ENCODE measurements around the gene CTNNAL1.
"Not testable (repeated sequence)": the region's sequence is repeated elsewhere in the genome, so short reads cannot be mapped to it uniquely, and the experiment has no call there.

Gene CTNNAL1

DNA sequence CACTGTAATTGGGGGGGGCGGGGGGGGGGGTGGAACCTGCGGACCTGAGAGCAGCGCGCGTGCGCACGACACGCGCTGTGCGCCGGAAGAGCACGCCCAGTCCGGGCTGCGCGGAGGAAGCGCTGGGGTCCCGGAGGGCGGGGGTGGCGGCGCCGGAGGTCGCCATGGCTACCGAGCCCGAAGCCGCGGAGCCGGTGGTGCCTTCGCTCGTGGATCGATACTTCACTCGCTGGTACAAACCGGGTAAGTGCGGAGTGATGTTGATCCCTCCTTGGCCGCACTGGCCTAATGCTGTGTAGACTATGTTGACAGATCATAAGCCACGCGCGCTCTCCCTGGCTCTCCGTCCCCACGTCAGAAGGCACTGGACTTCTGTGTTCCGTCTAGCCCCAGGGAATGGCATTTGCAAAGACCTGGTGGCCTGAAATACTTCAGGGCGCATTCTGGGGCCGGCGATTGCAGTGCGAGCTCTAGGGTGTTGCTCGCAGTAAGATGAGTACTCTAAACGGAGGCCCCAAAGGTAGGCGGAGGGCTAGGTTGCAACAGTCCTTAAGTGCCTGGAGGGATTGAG, 78.9 kb downstream of the CTNNAL1 start, which contains the start of gene ABITRAM:
ABITRAM (plus strand) TSS at position 78 of the 571 bp plus-strand sequence; CDS start at position 165, 87 bp downstream.
- peak; percentile 46 to 66 (median 54) for DNase-seq (ENCODE audit: low read depth in 4 of 4, low spot score in 1 of 4)

DNA sequence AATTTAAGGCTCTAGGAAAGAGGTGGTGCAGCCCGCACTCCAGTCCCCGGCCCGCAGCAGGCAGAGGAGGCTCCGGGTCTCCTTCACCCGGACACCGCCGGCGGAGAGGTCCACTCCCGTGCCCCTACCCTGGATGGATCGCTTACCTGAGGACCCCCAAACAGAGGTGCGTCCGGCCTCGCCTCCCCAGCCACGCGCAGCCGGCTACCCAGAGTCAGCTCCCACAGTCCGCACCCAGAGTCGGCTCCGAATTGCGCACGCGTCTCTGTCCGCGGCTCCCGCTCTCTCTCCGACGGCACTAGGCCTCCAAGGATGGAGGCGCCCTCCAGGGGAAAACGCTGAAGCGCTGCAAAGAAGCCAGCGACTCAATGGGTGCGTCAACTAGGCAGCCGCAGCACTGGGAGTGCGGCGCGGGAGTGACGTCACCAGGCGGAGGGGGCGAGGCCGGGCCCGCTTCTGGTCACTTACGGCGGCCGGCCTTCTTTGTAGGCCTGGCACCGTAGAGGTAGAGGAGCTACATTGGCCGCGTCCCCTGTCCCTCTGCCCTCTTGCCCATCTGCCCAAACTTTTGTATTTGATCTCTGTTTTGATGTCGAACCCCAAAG, 79.5 kb downstream of the CTNNAL1 start, which contains the start of gene ELP1:
ELP1 (minus strand) TSS at position 407 of the 605 bp plus-strand sequence. CDS start 2,978 bp downstream, outside the sequence.
- peak; percentile 82 to 87 (median 86) for DNase-seq (ENCODE audit: low read depth in 4 of 4, low spot score in 1 of 4)

DNA sequence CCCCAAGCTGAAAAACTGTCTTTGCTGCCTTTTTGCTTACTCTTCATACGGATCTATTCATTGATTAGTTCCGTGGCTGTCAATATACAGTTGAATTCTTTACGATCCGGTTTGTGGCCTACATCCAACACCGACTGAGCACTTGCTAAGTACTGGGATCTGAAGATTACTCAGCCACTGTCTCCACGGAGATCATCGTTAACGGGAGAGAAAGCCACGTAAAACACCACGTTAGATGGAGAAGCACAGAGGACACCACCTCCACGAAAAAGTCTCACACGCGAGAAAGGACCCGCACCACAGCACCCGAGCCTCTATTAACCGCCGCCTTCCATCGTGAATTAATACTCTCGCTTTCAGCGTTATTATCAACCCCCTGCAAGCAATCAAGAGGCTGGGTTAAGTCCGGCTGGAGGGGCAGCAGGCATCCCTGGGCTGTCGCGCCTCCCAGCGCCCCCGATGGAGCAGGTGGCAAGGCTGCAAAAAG, 80.0 kb downstream of the CTNNAL1 start:
- peak in 1 of 4 experiments; percentile 1 for DNase-seq (ENCODE audit: low read depth in 4 of 4, low spot score in 1 of 4)

DNA sequence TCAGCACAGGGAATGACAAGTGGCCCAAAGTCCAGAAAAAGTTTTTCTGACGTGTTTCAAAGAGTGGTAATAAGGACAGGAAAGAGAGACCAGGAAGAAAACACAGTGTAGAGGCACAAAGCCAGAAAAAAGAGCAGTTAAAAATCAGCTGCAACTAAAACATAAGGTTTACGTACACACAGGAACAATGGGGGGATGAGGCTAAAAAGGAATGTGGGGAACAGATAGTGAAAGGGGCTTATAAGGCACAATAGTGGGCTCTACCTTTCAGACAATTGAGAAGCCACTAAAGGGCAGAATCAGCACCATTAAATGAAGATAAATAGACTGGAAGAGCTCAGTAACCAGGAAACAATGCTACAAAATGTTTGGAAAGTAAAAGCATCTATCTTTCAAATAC, 84.9 kb downstream of the CTNNAL1 start:
- no peak for DNase-seq (ENCODE audit: low read depth in 4 of 4, low spot score in 1 of 4)

DNA sequence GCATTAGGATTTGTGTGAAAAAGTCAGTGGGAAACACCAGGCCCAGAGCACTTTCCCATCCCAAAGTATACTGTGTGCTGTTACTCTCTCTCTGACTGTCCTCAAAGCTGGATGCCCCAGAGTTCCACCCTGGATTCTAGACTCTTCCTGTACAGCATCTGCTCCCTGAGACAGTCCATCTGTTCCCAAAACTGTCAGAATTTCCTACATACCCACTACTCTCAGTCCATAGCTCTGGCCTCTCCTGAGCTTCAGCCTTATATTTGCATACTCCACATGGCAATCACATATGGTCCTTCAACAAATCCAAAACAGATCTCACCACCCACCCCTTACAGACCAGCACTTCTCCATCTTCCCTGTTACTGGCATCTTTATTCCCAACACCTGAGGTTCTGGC, 88.8 kb downstream of the CTNNAL1 start:
- no peak for DNase-seq (ENCODE audit: low read depth in 4 of 4, low spot score in 1 of 4)

DNA sequence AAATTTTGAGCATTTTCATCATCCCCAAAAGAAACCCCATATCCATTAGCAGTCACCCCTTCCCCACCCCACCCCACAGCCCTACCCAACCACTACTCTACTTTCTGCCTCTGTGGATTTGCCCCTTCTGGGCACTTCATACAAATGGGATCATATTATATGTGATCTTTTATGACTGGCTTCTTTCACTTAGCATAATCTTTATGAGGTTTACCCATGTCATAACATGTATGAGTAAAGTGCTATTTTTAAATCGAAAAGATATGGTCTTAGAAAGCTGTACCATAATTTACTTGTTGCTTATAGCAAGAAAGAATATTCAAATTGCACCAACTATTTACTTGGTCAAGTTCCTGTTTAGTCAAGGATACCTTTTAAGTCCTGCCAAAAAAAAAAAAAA, 92.1 kb downstream of the CTNNAL1 start:
- no peak for DNase-seq (ENCODE audit: low read depth in 4 of 4, low spot score in 1 of 4)

DNA sequence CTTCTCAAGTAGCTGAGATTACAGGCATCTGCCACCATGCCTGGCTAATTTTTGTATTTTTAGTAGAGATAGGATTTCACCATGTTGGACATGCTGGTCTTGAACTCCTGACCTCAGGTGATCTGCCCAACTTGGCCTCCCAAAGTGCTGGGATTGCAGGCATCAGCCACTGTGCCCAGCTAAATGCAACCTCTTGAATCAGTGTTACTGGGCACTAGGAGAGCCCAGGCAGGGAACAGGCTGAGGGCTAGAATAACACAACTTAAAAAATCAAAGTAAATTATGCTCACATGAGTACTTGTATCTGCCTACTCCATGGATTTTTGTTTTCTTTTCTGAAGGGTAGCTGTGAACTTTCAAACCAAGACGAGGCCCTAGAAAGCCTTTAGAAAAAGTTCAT, 92.9 kb downstream of the CTNNAL1 start:
- DNase-seq (ENCODE audit: low read depth in 4 of 4, low spot score in 1 of 4) = not testable (repeated sequence)

DNA sequence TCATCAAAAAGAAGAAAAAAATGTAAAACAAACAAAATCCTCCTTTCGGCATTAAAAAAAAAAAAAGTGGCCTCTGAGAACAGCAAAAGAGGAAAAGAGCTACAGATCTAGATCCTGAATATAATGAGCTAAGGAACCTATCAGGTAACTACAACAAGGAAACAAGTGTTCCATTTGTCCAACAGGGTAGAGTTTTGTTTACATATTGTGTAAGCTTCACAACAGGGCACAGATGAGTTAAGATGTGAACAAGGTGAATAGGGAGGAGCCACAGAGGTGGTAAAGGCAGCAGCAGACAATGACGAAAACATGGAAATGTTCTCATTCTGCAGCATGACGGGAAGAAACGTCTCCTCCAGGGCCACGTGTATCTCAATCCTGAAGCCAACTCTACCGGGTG, 93.8 kb downstream of the CTNNAL1 start:
- no peak for DNase-seq (ENCODE audit: low read depth in 4 of 4, low spot score in 1 of 4)

DNA sequence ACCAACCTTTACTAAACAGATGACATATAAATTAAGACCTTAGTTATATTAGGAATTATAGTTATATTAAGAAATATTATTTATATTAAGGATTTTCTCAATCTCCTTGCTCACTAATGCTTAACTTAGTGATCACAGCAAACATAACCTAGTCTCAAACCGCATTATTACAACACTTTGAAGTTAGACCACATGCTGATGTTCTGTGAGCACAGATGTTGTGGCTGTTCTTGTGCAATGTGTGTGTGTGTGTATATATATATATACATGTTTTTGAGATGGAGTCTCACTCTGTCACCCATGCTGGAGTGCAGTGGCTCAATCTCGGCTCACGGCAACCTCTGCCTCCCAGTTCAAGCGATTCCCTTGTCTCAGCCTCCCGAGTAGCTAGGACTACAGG, 99.9 kb downstream of the CTNNAL1 start:
- no peak for DNase-seq (ENCODE audit: low read depth in 4 of 4, low spot score in 1 of 4)

DNA sequence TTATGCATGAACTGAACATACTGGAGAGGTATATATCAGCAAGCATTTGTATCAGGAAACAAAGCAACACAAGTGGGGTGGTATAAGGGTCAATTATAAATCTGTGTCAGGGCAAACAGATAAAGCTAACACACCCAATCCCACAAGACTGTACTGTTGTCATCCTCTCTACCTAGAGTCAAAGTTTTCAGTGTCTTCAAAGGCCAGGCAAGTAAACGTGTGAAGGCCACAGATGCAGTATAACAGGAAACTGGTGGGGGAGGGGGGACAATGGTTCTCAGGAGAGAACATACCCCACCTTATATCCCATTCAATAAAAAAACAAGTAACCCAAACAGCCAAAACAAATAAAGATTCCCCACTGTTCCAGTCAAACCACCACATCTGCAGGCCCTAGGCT, 101.5 kb downstream of the CTNNAL1 start:
- no peak for DNase-seq (ENCODE audit: low read depth in 4 of 4, low spot score in 1 of 4)

DNA sequence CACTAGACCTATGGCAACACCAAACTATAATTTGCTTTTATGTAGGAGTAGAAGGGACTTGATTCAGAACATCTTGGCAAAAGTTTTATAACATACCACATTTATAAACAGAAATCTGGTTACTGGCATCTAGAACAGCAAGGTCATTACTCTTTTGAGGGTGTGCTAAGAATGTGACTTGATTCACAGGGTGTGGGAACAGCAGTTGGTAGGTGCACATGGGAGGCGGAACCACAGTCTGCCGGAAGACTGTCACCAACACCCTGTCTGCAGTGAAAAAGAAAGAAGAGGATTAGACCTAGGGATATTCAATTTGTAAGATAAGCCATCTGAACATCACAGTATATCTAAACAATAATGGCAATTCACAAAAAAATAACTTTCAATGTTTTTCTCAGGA, 102.4 kb downstream of the CTNNAL1 start:
- no peak for DNase-seq (ENCODE audit: low read depth in 4 of 4, low spot score in 1 of 4)

DNA sequence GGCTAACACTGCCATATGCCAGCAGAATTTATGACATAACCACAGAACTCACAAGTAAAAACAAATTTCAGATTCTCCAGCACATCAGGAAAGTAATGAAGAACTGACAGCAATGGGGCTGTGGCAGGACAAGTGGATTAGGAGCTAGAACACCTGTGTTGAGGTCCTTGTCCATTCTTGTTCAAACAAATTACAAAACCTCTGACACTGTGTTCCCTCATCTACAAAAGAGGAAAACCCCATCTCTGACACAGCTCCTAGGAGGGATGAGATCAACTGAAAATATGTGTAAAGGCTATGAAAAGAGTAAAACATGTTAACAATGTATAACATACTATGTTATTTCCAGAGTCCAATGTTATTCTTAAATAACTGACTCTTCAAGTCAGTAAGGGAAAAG, 102.9 kb downstream of the CTNNAL1 start:
- DNase-seq (ENCODE audit: low read depth in 4 of 4, low spot score in 1 of 4) = no peak

DNA sequence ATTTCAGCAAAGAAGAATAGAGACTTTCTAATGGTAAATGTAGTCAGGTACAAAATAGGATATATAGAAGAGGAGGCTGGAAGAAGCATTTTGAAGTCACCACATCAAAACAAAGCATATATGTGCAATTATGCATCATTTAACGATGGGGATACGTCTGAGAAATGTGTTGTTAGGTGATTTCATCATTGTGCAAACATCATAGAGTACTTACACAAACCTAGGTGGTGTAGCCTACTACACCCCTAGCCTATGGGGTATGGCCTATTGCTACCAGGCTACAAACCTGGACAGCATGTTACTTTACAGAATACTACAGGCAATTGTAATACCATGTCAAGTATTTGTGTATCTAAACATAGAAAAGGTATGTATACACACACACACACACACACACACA, 107.8 kb downstream of the CTNNAL1 start:
- DNase-seq (ENCODE audit: low read depth in 4 of 4, low spot score in 1 of 4) = no peak

DNA sequence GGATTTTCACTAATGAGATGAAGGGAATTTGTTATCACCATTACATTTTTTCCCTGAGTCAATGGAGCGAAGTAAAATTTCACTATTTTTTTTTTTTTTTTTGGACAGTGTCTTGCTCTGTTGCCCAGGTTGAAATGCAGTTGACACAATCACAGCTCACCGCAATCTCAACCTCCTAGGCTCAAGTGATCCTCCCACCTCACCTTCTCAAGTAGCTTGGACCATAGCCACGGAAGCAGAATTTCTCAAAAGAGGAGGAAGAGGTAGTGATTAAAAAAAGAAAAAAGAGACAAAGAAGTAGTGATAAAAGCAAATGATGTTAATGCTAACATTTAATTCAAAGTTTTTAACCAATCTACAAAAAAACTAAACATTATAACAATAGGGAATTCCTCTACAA, 109.1 kb downstream of the CTNNAL1 start:
- no peak for DNase-seq (ENCODE audit: low read depth in 4 of 4, low spot score in 1 of 4)

DNA sequence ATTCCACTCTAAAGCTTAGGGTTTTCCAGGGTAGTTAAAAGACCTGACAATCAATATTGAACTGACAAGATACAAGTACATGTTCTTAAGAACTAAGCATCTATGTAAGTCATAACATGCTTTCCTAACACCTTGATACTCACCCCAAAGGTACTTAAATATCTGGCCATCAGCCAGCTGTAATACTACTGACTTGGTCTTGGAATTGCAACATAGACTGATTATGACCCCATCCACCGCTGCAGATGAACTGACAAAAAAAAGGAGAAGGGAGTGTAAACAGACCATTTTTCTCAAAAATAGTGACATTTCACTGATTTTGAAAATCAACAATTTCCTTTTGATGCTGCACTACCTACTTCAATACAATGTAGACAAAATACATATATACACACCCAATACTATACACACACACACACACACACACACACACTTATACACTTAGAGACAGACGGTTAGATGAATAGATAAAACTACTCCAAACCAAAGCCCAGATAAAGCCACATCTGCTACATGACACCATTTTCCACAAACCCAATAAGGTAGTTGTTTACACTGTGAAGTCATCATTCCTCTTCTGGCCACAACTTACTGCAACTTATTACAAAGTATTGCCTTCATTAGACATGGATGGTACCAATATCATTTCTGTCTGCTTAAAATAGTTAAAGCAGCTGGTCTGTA, 109.7 kb downstream of the CTNNAL1 start:
- DNase-seq (ENCODE audit: low read depth in 4 of 4, low spot score in 1 of 4) = no peak

DNA sequence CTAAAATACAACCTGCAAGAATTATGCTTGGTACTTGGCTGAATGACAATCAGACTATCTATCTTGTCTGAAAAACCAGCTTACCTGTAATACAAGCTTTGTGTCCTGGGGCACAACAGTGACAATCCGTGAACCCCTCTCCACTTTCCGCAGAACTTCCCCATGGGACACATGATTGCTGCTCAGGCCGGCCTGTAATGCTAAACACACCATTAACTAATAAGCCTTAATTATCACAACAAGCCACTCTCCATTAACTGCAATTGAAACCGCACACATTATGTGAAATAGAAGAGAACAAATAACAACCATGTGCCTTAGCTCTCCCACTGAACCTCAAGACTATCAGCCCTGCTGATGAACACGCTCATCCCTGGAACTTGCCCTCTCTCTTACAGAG, 113.1 kb downstream of the CTNNAL1 start:
- DNase-seq (ENCODE audit: low read depth in 4 of 4, low spot score in 1 of 4) = no peak

DNA sequence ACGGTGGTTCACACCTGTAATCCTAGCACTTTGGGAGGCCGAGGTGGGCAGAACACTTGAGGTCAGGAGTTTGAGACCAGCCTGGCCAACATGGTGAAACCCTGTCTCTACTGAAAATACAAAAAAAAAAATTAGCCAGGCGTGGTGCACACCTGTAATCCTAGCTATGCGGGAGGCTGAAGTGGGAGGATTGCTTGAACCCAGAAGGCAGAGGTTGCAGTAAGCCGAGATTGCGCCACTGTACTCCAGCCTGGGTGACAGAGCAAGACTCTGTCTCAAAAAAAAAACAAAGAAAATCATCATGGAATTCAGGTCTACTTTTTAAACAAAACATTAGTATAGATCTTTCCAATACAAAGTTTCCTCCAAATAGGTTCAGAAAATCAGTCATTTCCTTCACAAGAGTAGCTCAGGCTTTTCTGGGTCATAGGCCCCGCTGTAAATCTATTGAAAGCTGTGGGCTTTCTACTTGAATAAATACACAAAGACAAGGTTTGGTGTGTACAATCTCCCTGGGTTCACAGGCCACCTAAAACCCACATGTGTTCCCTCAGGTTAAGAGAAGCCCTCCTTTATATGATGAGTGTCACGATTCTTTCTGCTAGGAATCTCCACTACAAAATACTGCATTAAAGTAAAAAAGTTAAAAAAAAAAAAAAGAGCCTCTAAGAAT, 114.1 kb downstream of the CTNNAL1 start:
- not testable (repeated sequence) for DNase-seq (ENCODE audit: low read depth in 4 of 4, low spot score in 1 of 4)

DNA sequence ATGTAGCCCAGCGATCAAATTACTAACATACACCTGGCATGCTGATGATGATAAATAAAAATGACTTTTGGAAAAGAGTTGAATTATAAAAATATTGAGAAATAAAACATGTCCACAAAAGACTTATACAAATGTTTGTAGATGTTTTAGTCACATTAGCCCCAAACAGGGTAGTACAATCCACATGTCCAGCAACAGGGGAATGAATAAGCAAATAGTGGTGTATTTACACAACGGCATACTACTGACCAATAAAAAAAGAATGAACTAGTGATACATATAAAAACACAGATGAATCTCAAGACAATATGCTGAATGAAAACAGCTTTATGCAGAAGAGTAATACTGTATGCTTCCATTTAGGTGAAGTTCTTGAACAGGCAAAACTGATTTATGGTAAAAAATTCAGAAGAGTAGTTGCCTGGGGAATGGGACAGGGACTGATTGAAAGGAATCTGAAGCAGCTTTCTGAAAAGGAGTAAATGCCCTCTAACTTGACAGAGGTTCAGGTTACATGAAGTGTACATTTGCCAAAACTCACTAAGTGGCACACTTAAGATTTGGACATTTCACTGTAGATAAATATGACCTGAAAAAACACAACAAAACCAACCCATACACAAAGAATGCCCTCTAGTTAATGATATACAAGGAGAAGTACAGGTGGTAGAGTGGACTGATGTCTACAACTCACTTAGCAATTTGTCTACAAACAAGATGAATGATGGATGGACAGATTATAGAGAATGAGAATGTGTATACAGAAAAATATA, 115.8 kb downstream of the CTNNAL1 start:
- no peak for DNase-seq (ENCODE audit: low read depth in 4 of 4, low spot score in 1 of 4)

DNA sequence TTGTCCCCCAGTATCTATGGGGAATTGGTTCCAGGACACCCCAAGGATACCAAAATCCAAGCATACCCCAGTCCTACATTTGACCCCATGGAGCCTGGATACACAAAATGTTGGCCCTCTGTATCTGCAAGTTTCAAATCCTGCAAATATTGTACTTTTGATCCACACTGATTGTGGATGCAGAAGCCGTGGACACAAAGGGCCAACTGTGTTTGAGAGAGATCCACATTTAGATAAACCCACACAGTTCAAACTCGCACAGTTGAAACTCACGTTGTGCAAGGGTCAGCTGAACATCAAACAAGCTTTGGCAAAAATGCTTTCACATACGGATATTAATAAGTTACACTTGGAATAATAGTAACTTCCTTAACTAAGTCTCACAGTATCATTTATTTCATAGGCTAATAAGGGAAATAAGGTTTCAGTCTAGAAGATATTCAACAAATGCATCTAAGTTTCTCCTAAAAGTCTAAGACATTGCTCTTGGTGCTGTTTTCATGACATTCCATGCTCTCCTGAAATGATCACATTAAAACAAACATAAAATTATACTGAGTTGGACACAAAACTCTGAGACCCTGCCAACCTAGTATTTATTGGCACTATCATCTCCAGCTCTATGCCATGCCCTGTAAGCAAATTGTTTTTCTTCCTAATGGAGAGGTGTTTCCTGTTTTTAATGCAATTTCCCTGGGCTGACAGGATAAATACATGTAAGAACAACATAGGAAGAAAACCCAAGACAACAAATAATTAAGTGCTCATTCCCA, 118.9 kb downstream of the CTNNAL1 start:
- DNase-seq (ENCODE audit: low read depth in 4 of 4, low spot score in 1 of 4) = no peak

Measured in stimulated activated CD4-positive, alpha-beta T cell treated with anti-CD3 and anti-CD28 coated beads, Interleukin-1b, Interleukin-23, amount 100 ng/mL, for 24 hours (primary cell).